Mesenchymal stem cell (in vitro differentiated cells and primary cell): ENCODE data around the gene TMED10.

Source experiments
- DNase-seq: peaks from one replicate; pipeline ENCODE4 v3.0.0-alpha.2; 2013
- H2AFZ ChIP-seq: one replicate; pipeline ENCODE4 v1.6.1; 2013; ENCODE audit warnings: low read depth, mild to moderate bottlenecking, control low read depth, inconsistent platforms, low read length, moderate library complexity
- H2AK5ac ChIP-seq: 2 replicates; pipeline ENCODE4 v1.6.1; 2013; ENCODE audit warnings: low read length, moderate library complexity, mild to moderate bottlenecking, inconsistent platforms; ENCODE audit not compliant: severe bottlenecking
- H2BK120ac ChIP-seq: one replicate; pipeline ENCODE4 v1.6.1; 2013; ENCODE audit warnings: low read depth, mild to moderate bottlenecking, inconsistent platforms, low read length, moderate library complexity
- H2BK12ac ChIP-seq, 2 experiments: one replicate each; pipeline ENCODE4 v1.6.1; 2013; ENCODE audit warnings: inconsistent platforms in 2 of 2, low read length in 2 of 2, mild to moderate bottlenecking in 2 of 2, moderate library complexity in 2 of 2, control low read depth in 1 of 2
- H2BK15ac ChIP-seq: one replicate; pipeline ENCODE4 v1.6.1; 2013; ENCODE audit warnings: mild to moderate bottlenecking, low read depth, inconsistent platforms; ENCODE audit not compliant: poor library complexity, severe bottlenecking
- H2BK5ac ChIP-seq: 2 replicates; pipeline ENCODE4 v1.6.1; 2013; ENCODE audit warnings: low read depth, mild to moderate bottlenecking, low read length, control low read depth, inconsistent platforms; ENCODE audit not compliant: poor library complexity, severe bottlenecking
- H3K14ac ChIP-seq, 2 experiments: one replicate each; pipeline ENCODE4 v1.6.1; 2013; ENCODE audit warnings: inconsistent platforms in 2 of 2, low read length in 2 of 2, control low read depth in 1 of 2, mild to moderate bottlenecking in 1 of 2, moderate library complexity in 1 of 2
- H3K18ac ChIP-seq, 2 experiments: one replicate each; pipeline ENCODE4 v1.6.1; 2013; ENCODE audit warnings: inconsistent platforms in 2 of 2, low read length in 2 of 2, control low read depth in 1 of 2, low read depth in 1 of 2, mild to moderate bottlenecking in 1 of 2
- H3K23ac ChIP-seq, 2 experiments: one replicate each; pipeline ENCODE4 v1.6.1; 2013; ENCODE audit warnings: inconsistent platforms in 2 of 2, low read length in 2 of 2, mild to moderate bottlenecking in 2 of 2, moderate library complexity in 2 of 2, control low read depth in 1 of 2
- H3K27ac ChIP-seq: 2 replicates; pipeline ENCODE4 v1.5.1; 2013; ENCODE audit warnings: mild to moderate bottlenecking, moderate library complexity, low read length, control low read depth, inconsistent platforms; ENCODE audit not compliant: poor library complexity, severe bottlenecking
- H3K27me3 ChIP-seq, 2 experiments: 2 replicates each; pipeline versions ENCODE4 v1.6.1 to v1.7.0; 2013; ENCODE audit warnings: low read length in 2 of 2, mild to moderate bottlenecking in 2 of 2, moderate library complexity in 2 of 2, control low read depth in 1 of 2, inconsistent platforms in 1 of 2; ENCODE audit not compliant: control insufficient read depth in 1 of 2, insufficient read depth in 1 of 2
- H3K36me3 ChIP-seq, 2 experiments: 2 replicates each; pipeline versions ENCODE4 v1.6.1 to v1.7.0; 2013; ENCODE audit warnings: low read length in 2 of 2, control low read depth in 1 of 2, inconsistent platforms in 1 of 2, low read depth in 1 of 2, mild to moderate bottlenecking in 1 of 2; ENCODE audit not compliant: insufficient read depth in 2 of 2, control insufficient read depth in 1 of 2
- H3K4ac ChIP-seq, 2 experiments: one replicate each; pipeline ENCODE4 v1.6.1; 2013; ENCODE audit warnings: inconsistent platforms in 2 of 2, low read length in 2 of 2, mild to moderate bottlenecking in 2 of 2, moderate library complexity in 2 of 2, control low read depth in 1 of 2, low read depth in 1 of 2
- H3K4me1 ChIP-seq: 2 replicates; pipeline ENCODE4 v1.6.1; 2013; ENCODE audit warnings: low read depth, low read length, control low read depth; ENCODE audit not compliant: control insufficient read depth, insufficient read depth
- H3K4me2 ChIP-seq: 2 replicates; pipeline ENCODE4 v1.6.1; 2013; ENCODE audit warnings: low read length, mild to moderate bottlenecking, inconsistent platforms; ENCODE audit not compliant: poor library complexity, severe bottlenecking
- H3K4me3 ChIP-seq, 2 experiments: 2 replicates each; pipeline versions ENCODE4 v1.5.1 to v1.7.0; 2013; ENCODE audit warnings: low read length in 2 of 2, mild to moderate bottlenecking in 2 of 2, control low read depth in 1 of 2, low read depth in 1 of 2; ENCODE audit not compliant: insufficient read depth in 1 of 2
- H3K79me1 ChIP-seq: replicated peaks from 2 replicates; pipeline ENCODE4 v1.6.1; 2013; ENCODE audit warnings: mild to moderate bottlenecking, control low read depth, low read length, inconsistent platforms; ENCODE audit not compliant: poor library complexity, severe bottlenecking
- H3K9ac ChIP-seq: 2 replicates; pipeline ENCODE4 v1.7.0; 2013; ENCODE audit warnings: mild to moderate bottlenecking, low read length, moderate library complexity
- H3K9me3 ChIP-seq: 2 replicates; pipeline ENCODE4 v1.7.0; 2013; ENCODE audit warnings: mild to moderate bottlenecking, low read length; ENCODE audit not compliant: control insufficient read depth
- H4K8ac ChIP-seq: one replicate; pipeline ENCODE4 v1.6.1; 2013; ENCODE audit warnings: inconsistent platforms, mild to moderate bottlenecking, low read length, moderate library complexity
- H4K91ac ChIP-seq: one replicate; pipeline ENCODE4 v1.6.1; 2013; ENCODE audit warnings: mild to moderate bottlenecking, low read length, inconsistent platforms
- WGBS: methylation state at CpG from one replicate; pipeline ENCODE4 v1.1.7; 2013; ENCODE audit warnings: mixed read lengths; 5-methylcytosine and 5-hydroxymethylcytosine counted together

Gene TMED10

GRCh38 chr14:75134644-75135043 lies 41.8 kb downstream of the TMED10 start:
- Histone ChIP-seq H3K36me3 (peaks cover 9 to 45% of the 10 kb centered on the region in 2 experiments), H2AK5ac (no peak overlapping the region), H4K91ac (no peak overlapping the region), H3K23ac (no peak overlapping the region), H3K9me3 (no peaks in the 10 kb centered on the region), H2AFZ (no peak overlapping the region), H3K4me1 (no peaks in the 10 kb centered on the region), H3K4me2 (no peak overlapping the region), H2BK12ac (no peak overlapping the region), H3K4me3 (no peak overlapping the region), H3K79me1 (peaks cover 7% of the 10 kb centered on the region), H3K18ac (no peak overlapping the region), H3K4ac (no peak overlapping the region), H4K8ac (no peak overlapping the region), H2BK5ac (no peak overlapping the region), H3K27ac (no peak overlapping the region), H3K9ac (no peak overlapping the region), H2BK15ac (no peak overlapping the region), H3K27me3 (no peaks in the 10 kb centered on the region), H2BK120ac (no peak overlapping the region), H3K14ac (no peak overlapping the region)
- no peak for DNase-seq
- WGBS = 99% methylated on average over 6 of the region's 6 CpGs

GRCh38 chr14:75133597-75133996 lies 42.8 kb downstream of the TMED10 start:
- no peak overlapping the region for H3K27ac ChIP-seq
- H4K91ac ChIP-seq = no peak overlapping the region
- no peak overlapping the region for H4K8ac ChIP-seq
- peaks cover 9% of the 10 kb centered on the region for H3K79me1 ChIP-seq
- H2BK5ac ChIP-seq = no peak overlapping the region
- H2BK120ac ChIP-seq = no peak overlapping the region
- H3K18ac ChIP-seq = no peak overlapping the region
- no peaks in the 10 kb centered on the region for H3K9me3 ChIP-seq
- no peak overlapping the region for H2AFZ ChIP-seq
- H3K4ac ChIP-seq = no peak overlapping the region
- no peak overlapping the region for H2BK12ac ChIP-seq
- H3K4me2 ChIP-seq = no peak overlapping the region
- H3K27me3 ChIP-seq = no peaks in the 10 kb centered on the region
- no CpG with 5 or more reads among the region's 2 CpGs for WGBS
- H3K36me3 ChIP-seq = peaks cover 9 to 47% of the 10 kb centered on the region in 2 experiments
- no peak overlapping the region for H2AK5ac ChIP-seq
- no peak overlapping the region for H3K9ac ChIP-seq
- no peaks in the 10 kb centered on the region for H3K4me1 ChIP-seq
- no peak for DNase-seq
- no peak overlapping the region for H3K14ac ChIP-seq
- no peak overlapping the region for H2BK15ac ChIP-seq
- no peak overlapping the region for H3K4me3 ChIP-seq
- H3K23ac ChIP-seq = no peak overlapping the region

- H3K27me3 ChIP-seq = no peaks in the 10 kb centered on the region
- peak overlapping the region; percentile 70 for H3K9ac ChIP-seq
- no peaks in the 10 kb centered on the region for H3K9me3 ChIP-seq
- peaks cover 9% of the 10 kb centered on the region for H3K79me1 ChIP-seq
- H2AFZ ChIP-seq = no peak overlapping the region
- H3K36me3 ChIP-seq = peaks cover 13 to 54% of the 10 kb centered on the region in 2 experiments
- H3K4me3 ChIP-seq = no peak overlapping the region
- WGBS = 86% methylated on average over 1 of the region's 4 CpGs
- H4K8ac ChIP-seq = no peak overlapping the region
- H3K4ac ChIP-seq = no peak overlapping the region
- H3K27ac ChIP-seq = no peak overlapping the region
- no peak overlapping the region for H3K4me2 ChIP-seq
- H3K4me1 ChIP-seq = no peaks in the 10 kb centered on the region
- no peak overlapping the region for H2BK15ac ChIP-seq
- no peak overlapping the region for H2BK12ac ChIP-seq
- H2AK5ac ChIP-seq = no peak overlapping the region
- no peak overlapping the region for H3K23ac ChIP-seq
- DNase-seq = peak; percentile 86
- no peak overlapping the region for H3K14ac ChIP-seq
- no peak overlapping the region for H2BK5ac ChIP-seq
- H3K18ac ChIP-seq = no peak overlapping the region
- H4K91ac ChIP-seq = no peak overlapping the region
- no peak overlapping the region for H2BK120ac ChIP-seq
Observed at GRCh38 chr14:75132382-75133086, 43.9 kb downstream of the TMED10 start.

- Histone ChIP-seq H3K4me2 (no peak overlapping the region), H2BK120ac (no peak overlapping the region), H3K4me1 (peaks cover 3% of the 10 kb centered on the region), H3K79me1 (peaks cover 5% of the 10 kb centered on the region), H4K8ac (no peak overlapping the region), H3K23ac (no peak overlapping the region), H3K18ac (no peak overlapping the region), H2BK5ac (no peak overlapping the region), H3K14ac (no peak overlapping the region), H3K36me3 (peaks cover 12 to 32% of the 10 kb centered on the region in 2 experiments), H3K4me3 (no peak overlapping the region), H2BK12ac (no peak overlapping the region), H4K91ac (no peak overlapping the region), H3K27me3 (no peaks in the 10 kb centered on the region), H2AFZ (no peak overlapping the region), H3K9ac (peak overlapping the region; percentile 93), H3K27ac (no peak overlapping the region), H2BK15ac (no peak overlapping the region), H3K9me3 (no peaks in the 10 kb centered on the region), H2AK5ac (no peak overlapping the region), H3K4ac (no peak overlapping the region)
- 92% methylated on average over 4 of the region's 5 CpGs for whole genome bisulfite sequencing
- DNase-seq = no peak
Observed at GRCh38 chr14:75128596-75128990, 47.8 kb downstream of the TMED10 start.
